HuH-7.5 (cell line): ENCODE measurements around the gene HINFP.
"Not testable (repeated sequence)": the region's sequence is repeated elsewhere in the genome, so short reads cannot be mapped to it uniquely, and the experiment has no call there.

Experiments used
- DNase-seq: peaks from one replicate; pipeline ENCODE4 v3.0.0; 2011; ENCODE audit warnings: low spot score

HINFP gene

DNA sequence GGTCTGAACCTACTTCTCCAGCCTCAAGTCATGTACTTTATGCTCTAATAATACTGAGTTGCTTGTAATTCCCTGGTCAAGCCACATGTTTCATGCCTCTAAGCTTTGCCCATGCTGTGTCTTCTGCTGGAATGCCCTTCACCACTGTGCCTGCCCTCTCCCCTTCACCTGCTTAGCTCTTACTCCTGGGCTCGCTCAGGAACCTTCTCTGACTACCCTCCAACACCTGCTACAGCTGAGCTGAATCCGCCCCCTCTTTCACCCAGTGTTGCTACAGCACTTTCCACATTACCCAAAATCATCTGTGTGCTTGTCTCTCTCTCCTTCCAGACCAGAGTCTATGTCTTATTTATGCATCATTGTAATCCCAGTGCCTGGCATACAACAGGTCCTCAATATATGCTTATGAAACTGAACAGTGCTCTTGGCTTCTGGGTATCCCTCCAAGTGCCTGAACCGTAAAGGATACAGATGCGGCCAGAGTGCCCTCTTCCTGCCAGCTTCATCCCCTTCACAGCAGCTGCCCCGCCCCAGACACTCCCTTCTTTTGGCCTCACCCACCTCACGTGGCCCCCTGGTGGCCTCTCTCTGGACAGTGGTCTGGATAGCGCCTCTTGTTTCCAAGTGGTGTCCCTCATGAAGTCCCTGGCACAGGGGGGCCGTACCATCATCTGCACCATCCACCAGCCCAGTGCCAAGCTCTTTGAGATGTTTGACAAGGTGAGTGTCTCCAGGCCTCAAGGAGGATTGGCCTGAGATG lies 34.5 kb downstream of the HINFP start:
- DNase-seq, result peak; percentile 50

DNA sequence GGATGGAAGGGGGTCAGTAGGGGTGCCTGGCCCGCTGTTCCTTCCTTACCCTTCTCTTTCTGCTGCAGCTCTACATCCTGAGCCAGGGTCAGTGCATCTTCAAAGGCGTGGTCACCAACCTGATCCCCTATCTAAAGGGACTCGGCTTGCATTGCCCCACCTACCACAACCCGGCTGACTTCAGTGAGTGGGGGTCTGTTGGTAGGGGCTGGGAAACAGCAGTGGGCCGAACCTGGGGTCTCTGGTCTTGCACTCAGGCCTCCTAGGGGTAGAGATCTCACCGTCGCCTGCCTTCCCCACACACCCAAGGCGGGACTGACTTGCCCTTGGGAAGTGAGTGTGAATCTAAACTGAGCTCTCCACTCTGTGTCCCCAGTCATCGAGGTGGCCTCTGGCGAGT lies 35.1 kb downstream of the HINFP start:
- DNase-seq, result no peak

DNA sequence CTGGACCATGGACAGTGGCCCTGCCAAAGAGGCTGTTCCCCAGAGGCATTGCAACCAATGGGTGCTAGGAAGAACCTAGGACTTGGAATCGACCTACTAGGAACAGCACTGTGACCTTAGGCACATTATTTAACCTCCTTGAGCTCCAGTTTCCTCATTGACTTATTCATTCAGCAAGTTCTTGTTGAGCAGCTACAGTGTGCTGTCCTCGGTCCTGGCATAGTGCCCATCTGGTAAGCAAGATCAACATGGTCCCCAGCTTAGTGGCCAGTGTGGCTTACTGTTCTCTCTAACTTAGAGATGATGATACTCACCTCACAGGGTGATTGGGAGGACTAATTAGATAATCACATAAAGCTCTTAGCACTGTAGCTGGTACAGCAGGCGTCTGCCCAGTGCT lies 35.7 kb downstream of the HINFP start:
- no peak for DNase-seq

DNA sequence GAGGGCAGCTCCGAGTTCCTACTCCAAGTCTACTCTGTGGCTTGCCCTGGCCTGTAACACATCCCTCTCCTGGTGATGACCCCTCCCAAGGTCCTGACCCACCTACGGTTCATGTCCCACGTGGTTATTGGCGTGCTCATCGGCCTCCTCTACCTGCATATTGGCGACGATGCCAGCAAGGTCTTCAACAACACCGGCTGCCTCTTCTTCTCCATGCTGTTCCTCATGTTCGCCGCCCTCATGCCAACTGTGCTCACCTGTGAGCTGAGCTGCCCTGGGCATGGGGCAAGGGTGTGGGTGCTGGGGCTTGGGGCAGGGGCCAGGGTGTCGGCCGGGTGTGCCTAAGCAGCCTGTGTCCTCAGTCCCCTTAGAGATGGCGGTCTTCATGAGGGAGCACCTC lies 37.1 kb downstream of the HINFP start:
- DNase-seq, result no peak

DNA sequence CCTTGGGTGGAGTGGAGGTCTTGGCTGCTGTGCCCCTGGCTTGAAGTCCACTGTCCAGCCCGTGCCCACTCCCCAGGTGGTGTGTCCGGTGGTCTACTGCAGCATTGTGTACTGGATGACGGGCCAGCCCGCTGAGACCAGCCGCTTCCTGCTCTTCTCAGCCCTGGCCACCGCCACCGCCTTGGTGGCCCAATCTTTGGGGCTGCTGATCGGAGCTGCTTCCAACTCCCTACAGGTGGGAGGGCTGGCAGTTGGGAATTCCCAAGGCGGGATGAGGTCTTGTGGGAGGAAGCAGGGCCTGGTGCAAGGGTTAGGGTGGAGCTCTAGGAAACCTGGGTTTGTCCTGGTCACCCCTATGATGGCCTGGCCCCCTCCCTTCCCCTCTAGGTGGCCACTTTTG lies 38.8 kb downstream of the HINFP start:
- no peak for DNase-seq

DNA sequence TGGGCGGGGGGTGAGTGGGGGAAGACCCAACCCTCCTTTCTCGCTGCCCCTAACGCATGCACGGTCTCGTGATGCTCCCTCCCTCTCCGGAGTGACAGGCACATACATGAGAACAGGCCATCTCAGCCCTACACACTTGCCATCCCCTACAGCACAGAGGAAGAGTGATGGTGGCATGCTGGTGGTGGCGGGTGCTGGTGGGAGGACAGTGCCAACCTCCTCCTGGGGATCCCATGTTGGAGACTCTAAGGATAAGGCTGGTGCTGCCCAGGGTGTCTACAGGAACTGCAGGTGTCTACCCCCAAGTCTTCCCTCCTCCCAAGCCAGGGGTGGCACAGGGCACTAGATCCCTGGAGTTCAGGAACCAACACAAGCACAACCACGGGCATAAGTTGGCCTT lies 40.5 kb downstream of the HINFP start:
- DNase-seq, result no peak

DNA sequence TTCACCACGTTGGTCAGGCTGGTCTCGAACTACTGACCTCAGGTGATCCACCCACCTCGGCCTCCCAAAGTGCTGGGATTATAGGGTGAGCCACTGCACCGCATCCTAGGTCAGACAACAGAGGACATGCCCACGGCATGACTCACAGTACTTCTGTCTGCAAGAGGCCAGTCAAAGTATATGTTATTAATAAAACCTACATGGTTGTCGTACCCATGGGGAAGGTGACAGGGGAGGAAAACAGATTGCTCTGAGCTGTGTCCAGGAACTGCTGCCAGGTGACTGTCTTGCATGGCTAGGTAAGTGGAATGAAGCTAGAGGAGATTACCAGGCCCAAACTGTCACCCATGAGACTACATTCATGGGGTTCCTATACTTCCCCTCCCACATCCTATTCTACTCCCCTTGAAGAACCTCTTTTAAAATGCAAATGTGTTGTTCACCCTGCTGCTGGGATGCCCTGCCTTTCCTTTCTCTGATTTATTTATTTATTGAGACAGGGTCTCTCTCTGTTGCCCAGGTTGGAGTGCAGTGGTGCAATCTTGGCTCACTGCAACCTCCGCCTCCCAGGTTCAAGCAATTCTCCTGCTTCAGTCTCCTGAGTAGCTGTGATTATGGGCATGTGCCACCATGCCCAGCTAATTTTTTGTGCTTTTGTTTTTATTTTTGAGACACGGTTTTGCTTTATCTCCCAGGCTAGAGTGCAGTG lies 45.1 kb downstream of the HINFP start:
- no peak for DNase-seq

DNA sequence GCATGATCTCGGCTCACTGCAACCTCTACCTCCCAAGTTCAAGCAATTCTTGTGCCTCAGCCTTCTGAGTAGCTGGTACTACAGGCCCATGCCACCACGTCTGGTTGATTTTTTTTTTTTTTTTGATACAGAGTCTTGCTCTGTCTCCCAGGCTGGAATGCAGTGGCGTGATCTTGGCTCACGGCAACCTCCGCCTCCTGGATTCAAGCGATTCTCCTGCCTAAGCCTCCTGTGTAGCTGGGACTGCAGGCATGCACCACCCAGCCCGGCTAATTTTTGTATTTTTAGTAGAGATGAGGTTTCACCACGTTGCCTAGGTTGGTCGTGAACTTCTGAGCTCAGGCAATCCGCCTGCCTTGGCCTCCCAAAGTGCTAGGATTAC lies 45.7 kb downstream of the HINFP start:
- not testable (repeated sequence) for DNase-seq

DNA sequence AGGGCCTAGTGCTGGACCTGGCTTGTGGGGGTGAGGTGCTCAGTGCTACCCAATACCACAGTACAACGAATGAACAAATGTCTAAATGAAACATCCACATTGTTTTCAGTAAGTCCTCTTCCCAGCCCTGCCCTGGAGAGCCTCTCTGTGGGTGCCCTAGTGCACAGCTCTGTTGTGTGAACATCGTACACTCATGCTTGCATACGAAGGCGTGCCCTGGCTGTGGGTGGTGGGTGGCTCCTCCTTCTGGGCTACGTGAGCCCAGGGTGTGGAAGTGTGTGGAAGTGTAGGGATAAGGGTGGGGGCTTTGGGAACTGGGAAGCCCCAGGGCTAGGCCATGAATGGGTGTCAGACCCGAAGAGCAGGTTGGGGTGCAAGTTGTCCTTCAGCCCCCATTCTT lies 46.6 kb downstream of the HINFP start:
- no peak for DNase-seq

DNA sequence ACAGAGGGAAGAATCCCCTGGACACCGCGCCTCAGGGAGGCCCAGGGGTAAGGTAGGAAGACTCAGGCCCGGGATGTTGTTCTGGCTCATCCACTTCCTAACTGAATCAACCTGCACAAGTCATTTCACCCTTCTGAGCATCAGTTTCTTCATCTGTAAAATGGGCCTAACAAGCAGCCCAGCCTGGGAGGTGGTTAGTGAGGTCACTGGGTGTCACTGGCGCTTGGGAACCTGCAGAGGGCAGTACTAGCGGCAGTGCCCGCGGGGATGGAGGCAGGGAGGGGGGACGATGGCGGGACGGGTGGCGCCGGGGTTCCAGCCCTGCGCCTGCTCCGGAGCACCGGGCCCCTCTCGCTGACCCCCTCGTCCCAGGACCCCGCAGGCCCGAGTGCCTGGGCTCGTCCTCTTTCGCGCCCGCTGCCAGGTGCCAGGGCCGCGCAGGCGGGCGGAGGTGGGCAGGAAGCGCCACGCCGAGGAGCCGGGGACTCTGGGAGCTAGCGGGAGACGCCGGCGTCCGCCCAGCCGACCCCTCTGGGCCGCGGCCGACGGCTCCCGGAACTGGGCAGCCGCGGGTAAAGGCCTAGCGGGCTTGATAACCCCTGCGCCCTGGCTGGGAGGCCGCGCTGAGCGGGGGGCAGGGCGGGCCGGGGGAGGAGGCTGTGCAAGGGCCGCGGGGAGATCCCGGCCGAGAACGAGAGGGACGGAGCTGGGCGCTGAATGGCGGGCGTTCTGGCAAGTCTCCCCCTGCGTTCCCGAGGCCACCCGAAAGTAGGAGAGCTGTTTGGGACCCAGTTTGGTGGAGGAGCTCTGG lies 47.3 kb downstream of the HINFP start, which contains the start of gene NLRX1:
NLRX1 (plus strand) TSS at position 255 of the 811 bp plus-strand sequence. CDS start 2,679 bp downstream, outside the sequence.
- DNase-seq, result peak; percentile 91

DNA sequence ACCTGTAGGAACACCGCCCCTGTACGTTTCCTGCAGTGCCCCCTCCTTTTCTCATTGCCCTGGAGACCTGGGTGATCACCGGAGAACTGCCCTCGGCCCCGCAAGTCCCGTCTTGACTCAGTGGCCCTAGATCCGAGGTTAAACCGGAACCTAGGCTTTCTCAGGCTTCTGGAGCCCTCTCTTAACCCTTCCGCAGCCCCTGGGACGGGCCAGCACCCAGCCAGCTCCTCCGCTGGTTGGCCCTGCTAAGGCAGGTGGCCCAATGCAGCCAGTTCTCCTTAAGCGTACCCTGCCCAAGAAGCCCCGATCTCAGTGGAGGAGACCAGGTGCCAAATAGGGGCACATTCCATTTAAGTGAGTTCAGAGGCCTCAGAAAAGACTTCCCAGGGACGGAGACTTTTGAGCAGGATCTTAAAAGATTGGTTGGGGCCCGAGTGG lies 47.9 kb downstream of the HINFP start:
- DNase-seq, result no peak

DNA sequence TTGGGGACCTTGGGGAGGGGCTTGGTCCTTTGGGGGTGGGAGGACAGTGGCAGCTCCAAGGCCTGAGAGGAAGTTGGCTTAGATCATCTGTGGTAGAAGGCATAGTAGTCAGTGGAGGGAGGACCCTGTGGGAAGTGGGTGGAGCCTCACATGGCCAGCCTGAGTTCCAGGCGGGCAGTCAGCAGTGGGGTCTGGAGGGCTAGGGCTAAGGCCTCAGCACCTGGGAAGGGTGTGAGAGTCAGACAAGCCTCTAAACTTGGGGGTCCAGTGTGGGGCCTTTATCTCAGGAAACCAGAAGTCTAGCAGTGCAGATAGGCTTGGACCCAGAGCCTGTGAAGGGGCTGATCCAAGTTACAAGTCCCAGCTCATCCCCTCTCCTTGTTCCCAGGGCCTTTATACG lies 51.1 kb downstream of the HINFP start:
- DNase-seq, result no peak

DNA sequence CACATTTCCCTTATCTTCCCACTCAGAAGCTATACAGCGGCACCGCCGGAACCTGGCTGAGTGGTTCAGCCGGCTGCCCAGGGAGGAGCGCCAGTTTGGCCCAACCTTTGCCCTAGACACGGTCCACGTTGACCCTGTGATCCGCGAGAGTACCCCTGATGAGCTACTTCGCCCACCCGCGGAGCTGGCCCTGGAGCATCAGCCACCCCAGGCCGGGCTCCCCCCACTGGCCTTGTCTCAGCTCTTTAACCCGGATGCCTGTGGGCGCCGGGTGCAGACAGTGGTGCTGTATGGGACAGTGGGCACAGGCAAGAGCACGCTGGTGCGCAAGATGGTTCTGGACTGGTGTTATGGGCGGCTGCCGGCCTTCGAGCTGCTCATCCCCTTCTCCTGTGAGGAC lies 52.1 kb downstream of the HINFP start:
- DNase-seq, result no peak

DNA sequence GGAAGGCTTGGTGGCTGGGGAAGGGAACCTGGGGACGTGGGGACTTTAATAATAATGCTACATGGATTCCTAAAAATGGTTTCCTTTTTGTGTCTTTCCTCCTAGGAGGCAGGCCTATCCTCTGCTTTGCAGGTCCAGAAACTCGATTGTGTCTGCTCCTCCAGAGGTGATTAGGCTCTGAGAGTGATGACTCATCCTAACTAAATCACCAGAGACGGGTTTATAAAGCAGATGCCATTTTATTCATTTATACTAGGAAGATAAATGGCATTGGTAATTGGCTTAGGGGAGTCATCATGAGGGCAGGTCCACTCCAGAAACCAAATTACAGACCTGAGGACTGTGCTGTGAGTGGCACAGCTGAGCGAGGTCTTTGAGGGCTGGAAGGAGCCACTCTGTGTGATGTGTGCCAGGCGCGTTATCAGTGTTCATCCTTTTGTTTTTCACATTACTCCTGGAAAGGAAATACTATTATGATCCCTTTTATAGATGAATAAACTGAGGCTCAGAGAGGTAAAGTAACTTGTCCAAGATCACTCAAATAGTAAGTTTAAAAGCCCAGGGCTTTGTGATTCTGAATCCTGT lies 54.2 kb downstream of the HINFP start:
- DNase-seq, result no peak

DNA sequence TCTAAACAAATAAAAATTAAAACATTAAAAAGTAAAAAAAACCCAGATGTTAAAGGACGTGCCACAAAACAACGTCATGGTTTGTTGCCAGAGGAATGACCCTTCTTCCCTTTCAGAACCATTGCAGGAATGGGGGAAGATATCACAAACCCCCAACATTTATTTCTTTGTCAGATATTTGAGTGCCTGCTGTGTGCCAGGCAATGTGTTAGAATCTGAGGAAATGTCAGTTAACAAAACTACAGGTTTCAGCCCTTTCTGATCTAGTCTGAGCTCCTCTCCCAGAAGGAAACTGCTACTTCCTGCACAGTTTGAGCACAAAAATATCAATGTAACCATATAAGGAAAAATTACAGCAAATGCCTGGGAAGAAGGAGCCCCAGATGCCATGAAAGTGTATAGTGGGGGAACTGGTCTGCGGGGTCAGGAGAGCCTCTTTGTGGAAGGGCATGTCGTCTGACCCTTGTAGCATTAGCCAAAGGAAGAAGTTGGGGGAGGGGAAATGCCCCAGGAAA lies 56.8 kb downstream of the HINFP start:
- no peak for DNase-seq

DNA sequence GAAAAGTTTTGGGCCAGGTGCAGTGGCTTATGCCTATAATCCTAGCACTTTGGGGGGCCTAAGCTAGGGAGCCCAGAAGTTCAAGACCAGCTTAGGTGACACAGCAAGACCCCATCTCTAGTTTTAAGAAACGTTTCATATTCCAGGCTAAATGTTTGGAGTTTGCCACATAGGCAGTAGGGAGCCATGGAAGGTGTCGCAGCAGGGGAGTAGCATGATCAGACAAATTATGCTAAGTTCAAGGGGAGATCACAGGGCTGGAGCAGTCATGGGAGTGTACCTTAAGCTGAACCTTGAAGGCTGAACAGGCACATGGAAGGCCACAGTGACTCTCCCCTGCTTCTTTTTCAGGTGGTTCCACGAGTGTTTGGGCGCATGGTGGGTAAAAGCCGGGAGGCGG lies 58.0 kb downstream of the HINFP start:
- DNase-seq, result no peak

DNA sequence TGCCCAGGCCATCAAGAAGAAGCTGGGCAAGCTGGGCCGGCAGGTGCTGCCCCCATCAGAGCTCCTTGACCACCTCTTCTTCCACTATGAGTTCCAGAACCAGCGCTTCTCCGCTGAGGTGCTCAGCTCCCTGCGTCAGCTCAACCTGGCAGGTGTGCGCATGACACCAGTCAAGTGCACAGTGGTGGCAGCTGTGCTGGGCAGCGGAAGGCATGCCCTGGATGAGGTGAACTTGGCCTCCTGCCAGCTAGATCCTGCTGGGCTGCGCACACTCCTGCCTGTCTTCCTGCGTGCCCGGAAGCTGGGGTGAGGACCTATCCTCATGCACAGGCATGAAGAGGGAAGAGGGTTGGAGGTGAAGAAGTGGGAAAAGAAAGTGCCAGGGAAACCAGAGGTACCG lies 58.6 kb downstream of the HINFP start:
- no peak for DNase-seq

DNA sequence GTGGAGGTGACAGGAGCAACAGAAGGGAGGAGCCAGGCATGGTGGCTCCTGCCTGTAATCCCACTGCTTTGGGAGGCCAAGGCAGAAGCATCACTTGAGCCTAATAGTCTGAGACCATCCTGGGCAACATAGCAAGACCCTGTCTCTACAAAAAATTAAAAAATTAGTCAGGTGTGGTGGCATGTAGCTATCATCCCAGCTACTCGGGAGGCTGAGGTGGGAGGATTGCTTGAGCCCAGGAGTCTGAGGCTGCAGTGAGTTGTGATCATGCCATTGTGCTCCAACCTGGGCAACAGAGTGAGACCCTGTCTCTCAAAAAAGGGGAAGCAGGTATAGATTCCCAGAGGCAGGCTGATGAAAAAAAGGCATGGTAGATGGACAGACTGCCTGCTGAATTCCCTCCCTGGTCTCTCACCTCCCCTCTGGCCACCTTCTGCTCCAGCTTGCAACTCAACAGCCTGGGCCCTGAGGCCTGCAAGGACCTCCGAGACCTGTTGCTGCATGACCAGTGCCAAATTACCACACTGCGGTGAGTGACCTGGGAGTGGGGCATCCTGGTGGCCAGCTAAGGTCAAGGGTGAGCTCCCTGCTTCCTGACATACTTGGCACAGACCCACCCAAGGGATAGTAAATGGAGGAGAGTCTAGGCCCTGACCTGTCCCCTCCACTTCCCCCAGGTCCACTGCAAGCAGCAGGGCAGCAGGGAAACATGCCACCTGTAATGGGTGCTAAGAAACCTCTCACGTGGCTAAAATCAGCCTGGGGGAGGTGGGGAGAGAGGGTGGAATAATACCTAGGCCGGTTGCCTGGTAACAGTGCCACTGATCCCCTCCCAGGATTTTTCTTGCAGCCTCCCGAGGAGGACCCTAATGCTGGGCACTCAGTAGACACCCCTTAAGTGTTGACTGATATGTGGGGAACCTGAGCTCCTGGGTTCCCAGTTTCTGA lies 59.6 kb downstream of the HINFP start:
- no peak for DNase-seq

DNA sequence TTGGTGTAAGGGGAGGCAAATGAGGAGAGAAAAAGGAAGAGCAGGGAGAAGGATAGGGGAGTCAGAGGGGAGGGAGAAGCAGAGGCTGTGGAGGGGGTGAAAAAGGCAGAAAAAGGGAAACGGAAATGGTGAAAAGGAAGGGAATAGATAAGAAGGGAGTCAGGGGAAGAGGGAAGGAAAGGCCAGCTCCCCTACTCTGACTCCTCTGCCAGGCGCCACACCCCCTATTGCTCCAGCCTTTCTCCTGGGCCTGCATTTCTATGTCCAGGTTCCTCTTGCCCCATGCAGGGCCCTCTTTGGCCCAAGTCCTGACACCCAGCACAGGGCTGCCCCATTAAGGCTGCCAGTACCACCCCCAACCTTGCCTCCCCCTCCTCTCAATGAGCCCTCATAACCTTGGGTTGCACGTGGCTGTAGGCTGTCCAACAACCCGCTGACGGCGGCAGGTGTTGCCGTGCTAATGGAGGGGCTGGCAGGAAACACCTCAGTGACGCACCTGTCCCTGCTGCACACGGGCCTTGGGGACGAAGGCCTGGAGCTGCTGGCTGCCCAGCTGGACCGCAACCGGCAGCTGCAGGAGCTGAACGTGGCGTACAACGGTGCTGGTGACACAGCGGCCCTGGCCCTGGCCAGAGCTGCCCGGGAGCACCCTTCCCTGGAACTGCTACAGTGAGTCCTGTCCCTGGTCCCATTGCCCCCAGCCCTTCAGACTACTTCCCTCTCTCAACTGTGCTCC lies 60.5 kb downstream of the HINFP start:
- DNase-seq, result no peak

DNA sequence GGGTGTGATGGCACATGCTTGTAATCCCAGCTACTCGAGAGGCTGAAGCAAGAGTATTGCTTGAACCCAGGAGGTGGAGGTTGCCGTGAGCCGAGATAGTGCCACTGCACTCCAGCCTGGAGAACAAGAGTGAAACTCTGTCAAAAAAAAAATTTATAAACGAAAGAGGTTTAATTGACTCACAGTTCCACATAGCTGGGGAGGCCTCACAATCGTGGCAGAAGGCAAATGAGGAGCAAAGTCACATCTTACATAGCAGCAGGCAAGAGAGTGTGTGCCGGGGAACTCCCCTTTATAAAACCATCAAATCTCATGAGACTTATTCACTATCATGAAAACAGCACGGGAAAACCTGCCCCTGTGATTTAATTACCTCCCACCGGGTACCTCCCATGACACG lies 63.0 kb downstream of the HINFP start:
- DNase-seq, result not testable (repeated sequence)
